ENCODE results near the gene FBXO24. TPM values are rescaled to one million over a fixed set of nuclear protein-coding genes. Genes with fewer than 3 reads are reported as not detected.

Gene FBXO24
- total RNA-seq, 1 donor = 0.43 TPM

GRCh38 chr7:100642534-100642907 is 56.4 kb downstream of the FBXO24 start:
- no peak for TF ChIP-seq CTCF (IDR thresholded peaks at IDR 0.05; ENCODE audit: insufficient read depth, low read depth, low read length)
- H3K4me3 ChIP-seq (ENCODE audit: low read depth, low read length) = no peak overlapping the region
- no peak for DNase-seq (ENCODE audit: low read depth)

- H3K4me3 ChIP-seq (ENCODE audit: low read depth, low read length) = no peak overlapping the region
- no peak for TF ChIP-seq CTCF (IDR thresholded peaks at IDR 0.05; ENCODE audit: insufficient read depth, low read depth, low read length)
- DNase-seq (ENCODE audit: low read depth) = peak; percentile 10
These were observed 63.9 kb downstream of the FBXO24 start for GRCh38 chr7:100649826-100650565.

Small RNA genes within 50 kb of the gene (small RNA-seq; reads per million reads assigned to genes)
- gene SAP25 = not detected

Other genes with a start within 250 kb of the FBXO24 start
- 10.0 and 11.7 TPM in 2 replicates for gene PILRB, start 228.2 kb upstream of the FBXO24 start, total RNA-seq
- gene PILRA, start 212.8 kb upstream of the FBXO24 start, total RNA-seq = 0.43 TPM in 1 of 2 replicates, not detected in the other
- 0.43 and 0.64 TPM in 2 replicates for gene ZCWPW1, start 157.6 kb upstream of the FBXO24 start, total RNA-seq
- gene MEPCE, start 156.5 kb upstream of the FBXO24 start, total RNA-seq = 23.2 and 29.4 TPM in 2 replicates
- gene PPP1R35, start 149.8 kb upstream of the FBXO24 start, total RNA-seq = 14.8 and 15.1 TPM in 2 replicates
- gene SPACDR, start 122.1 kb upstream of the FBXO24 start, total RNA-seq = not detected in 2 replicates
- 26.4 and 30.2 TPM in 2 replicates for gene TSC22D4, start 107.1 kb upstream of the FBXO24 start, total RNA-seq
- gene NYAP1, start 102.4 kb upstream of the FBXO24 start, total RNA-seq = 0.43 and 0.64 TPM in 2 replicates
- 7.7 and 19.0 TPM in 2 replicates for gene AGFG2, start 47.1 kb upstream of the FBXO24 start, total RNA-seq
- gene SAP25, start 12.4 kb upstream of the FBXO24 start, total RNA-seq = 0.32 TPM in 1 of 2 replicates, not detected in the other
- 22.5 and 31.9 TPM in 2 replicates for gene LRCH4, start 199 bp upstream of the FBXO24 start, total RNA-seq
- gene PCOLCE, start 16.0 kb downstream of the FBXO24 start, total RNA-seq = 124 and 211 TPM in 2 replicates
- gene MOSPD3, start 26.2 kb downstream of the FBXO24 start, total RNA-seq = 5.2 and 7.1 TPM in 2 replicates
- gene TFR2, start 55.2 kb downstream of the FBXO24 start, total RNA-seq = under 0.01 and 0.43 TPM in 2 replicates
- not detected in 2 replicates for gene ACTL6B, start 70.1 kb downstream of the FBXO24 start, total RNA-seq
- 88.1 and 97.9 TPM in 2 replicates for gene GNB2, start 87.4 kb downstream of the FBXO24 start, total RNA-seq
- 15.5 and 19.6 TPM in 2 replicates for gene GIGYF1, start 107.9 kb downstream of the FBXO24 start, total RNA-seq
- gene POP7, start 119.8 kb downstream of the FBXO24 start, total RNA-seq = 34.1 and 46.7 TPM in 2 replicates
- gene EPO, start 134.1 kb downstream of the FBXO24 start, total RNA-seq = not detected in 2 replicates
- gene ZAN, start 147.3 kb downstream of the FBXO24 start, total RNA-seq = not detected in 2 replicates
- 44.1 and 82.0 TPM in 2 replicates for gene EPHB4, start 241.2 kb downstream of the FBXO24 start, total RNA-seq